Spinal cord (tissue), 10 donors: ENCODE results near the gene ZRANB3. TPM values are rescaled to one million over a fixed set of nuclear protein-coding genes. Genes with fewer than 3 reads are reported as not detected.

Source experiments
- DNase-seq, 6 donors: peaks; one replicate each; pipeline versions ENCODE4 v3.0.0 to v3.0.0-alpha.2; 2013 to 2015; ENCODE audit warnings: low spot score in 6 of 6, low read depth in 4 of 6
- H3K27ac ChIP-seq: one replicate; pipeline ENCODE4 v1.5.1; 2013; ENCODE audit warnings: low read depth, low read length, control low read depth
- H3K27me3 ChIP-seq: one replicate; pipeline ENCODE4 v1.6.1; 2013; ENCODE audit warnings: low read length; ENCODE audit not compliant: control insufficient read depth, insufficient read depth
- H3K36me3 ChIP-seq: one replicate; pipeline ENCODE4 v1.6.1; 2013; ENCODE audit warnings: low read length; ENCODE audit not compliant: control insufficient read depth, insufficient read depth
- H3K4me1 ChIP-seq: one replicate; pipeline ENCODE4 v1.6.1; 2013; ENCODE audit warnings: low read length; ENCODE audit not compliant: control insufficient read depth, insufficient read depth
- H3K4me3 ChIP-seq: one replicate; pipeline ENCODE4 v1.5.1; 2013; ENCODE audit warnings: low read depth, low read length, control low read depth
- H3K9me3 ChIP-seq: one replicate; pipeline ENCODE4 v1.6.1; 2013; ENCODE audit warnings: low read length; ENCODE audit not compliant: control insufficient read depth, insufficient read depth
- WGBS: methylation state at CpG from one replicate; pipeline ENCODE4 v1.1.5; 2013; ENCODE audit warnings: missing lambda C conversion rate; ENCODE audit not compliant: insufficient coverage; 5-methylcytosine and 5-hydroxymethylcytosine counted together
- polyA plus RNA-seq, 2 donors: library from polyadenylated mRNA; unstranded; fragments of 120-200 nt; gene quantifications; one replicate each; pipeline ENCODE4 v1.2.1, GENCODE V29; 2013; ENCODE audit not compliant: insufficient read length in 2 of 2
- total RNA-seq, 2 donors: library from RNA; depleted of rRNA in 1 of 2; stranded (reverse); fragments of 120-200 nt in 1 of 2; fragments of >200 nt in 1 of 2; gene quantifications; one replicate each; pipeline versions ENCODE4 v1.2.3 to v1.2.4, GENCODE V29; 2013 to 2014
- donor health status: healthy.

The ZRANB3 gene
- total and polyA plus RNA-seq, 4 donors, result 3.9 to 13.9 (median 7.6) TPM

GRCh38 chr2:135212757-135213156, 318.3 kb downstream of the ZRANB3 start:
- H3K9me3 ChIP-seq, result no peaks in the 10 kb centered on the region
- H3K27ac ChIP-seq, result no peak overlapping the region
- no peaks in the 10 kb centered on the region for H3K27me3 ChIP-seq
- no peak overlapping the region for H3K4me3 ChIP-seq
- H3K4me1 ChIP-seq, result no peaks in the 10 kb centered on the region
- 39% methylated on average over 2 of the region's 2 CpGs for WGBS
- no peaks in the 10 kb centered on the region for H3K36me3 ChIP-seq
- DNase-seq, result peak in 2 of 6 donors; percentile 14 to 49

GRCh38 chr2:135208016-135208415, 323.0 kb downstream of the ZRANB3 start:
- no peaks in the 10 kb centered on the region for H3K27me3 ChIP-seq
- no peaks in the 10 kb centered on the region for H3K36me3 ChIP-seq
- no peak overlapping the region for H3K4me3 ChIP-seq
- WGBS, result 54% methylated on average over 2 of the region's 2 CpGs
- no peak overlapping the region for H3K27ac ChIP-seq
- no peaks in the 10 kb centered on the region for H3K9me3 ChIP-seq
- no peaks in the 10 kb centered on the region for H3K4me1 ChIP-seq
- peak in 1 of 6 donors; percentile 67 for DNase-seq

- Histone ChIP-seq H3K9me3 (no peaks in the 10 kb centered on the region), H3K27ac (no peak overlapping the region)
- WGBS, result 100% methylated on average over 1 of the region's 3 CpGs
Measured at GRCh38 chr2:135203944-135204343, 327.1 kb downstream of the ZRANB3 start.

GRCh38 chr2:135202751-135203150, 328.3 kb downstream of the ZRANB3 start:
- H3K27me3 ChIP-seq, result no peaks in the 10 kb centered on the region
- H3K27ac ChIP-seq, result no peak overlapping the region
- H3K36me3 ChIP-seq, result no peaks in the 10 kb centered on the region
- no peaks in the 10 kb centered on the region for H3K4me1 ChIP-seq
- no peak for DNase-seq
- no peak overlapping the region for H3K4me3 ChIP-seq
- no peaks in the 10 kb centered on the region for H3K9me3 ChIP-seq

More at GRCh38 chr2:135203944-135204343, 327.1 kb downstream of the ZRANB3 start:
- Histone ChIP-seq H3K4me1 (no peaks in the 10 kb centered on the region), H3K4me3 (no peak overlapping the region), H3K27me3 (no peaks in the 10 kb centered on the region), H3K36me3 (no peaks in the 10 kb centered on the region)
- no peak for DNase-seq

GRCh38 chr2:135198481-135198880, 332.5 kb downstream of the ZRANB3 start:
- no peak overlapping the region for H3K27ac ChIP-seq
- WGBS, result 64% methylated on average over 3 of the region's 3 CpGs
- no peaks in the 10 kb centered on the region for H3K9me3 ChIP-seq
- no peaks in the 10 kb centered on the region for H3K36me3 ChIP-seq
- H3K4me3 ChIP-seq, result no peak overlapping the region
- H3K27me3 ChIP-seq, result no peaks in the 10 kb centered on the region
- DNase-seq, result no peak
- H3K4me1 ChIP-seq, result no peaks in the 10 kb centered on the region

- Histone ChIP-seq H3K9me3 (peaks cover 5% of the 10 kb centered on the region), H3K27me3 (no peaks in the 10 kb centered on the region), H3K4me3 (no peak overlapping the region), H3K36me3 (no peaks in the 10 kb centered on the region), H3K4me1 (no peaks in the 10 kb centered on the region), H3K27ac (no peak overlapping the region)
- no peak for DNase-seq
Measured at GRCh38 chr2:135190799-135191198, 340.2 kb downstream of the ZRANB3 start.

- no CpG with 5 or more reads among the region's 1 CpG for WGBS
- Histone ChIP-seq H3K27ac (no peak overlapping the region), H3K36me3 (no peaks in the 10 kb centered on the region), H3K4me1 (no peaks in the 10 kb centered on the region), H3K9me3 (peaks cover 5% of the 10 kb centered on the region), H3K4me3 (no peak overlapping the region), H3K27me3 (no peaks in the 10 kb centered on the region)
- DNase-seq, result no peak
Measured at GRCh38 chr2:135189148-135189547, 341.9 kb downstream of the ZRANB3 start.

- Histone ChIP-seq H3K9me3 (peaks cover 3% of the 10 kb centered on the region), H3K4me3 (no peak overlapping the region), H3K4me1 (peaks cover 1% of the 10 kb centered on the region), H3K27ac (no peak overlapping the region), H3K27me3 (no peaks in the 10 kb centered on the region), H3K36me3 (no peaks in the 10 kb centered on the region)
- peak in 1 of 6 donors; percentile 41 for DNase-seq
- 25% methylated on average over 1 of the region's 3 CpGs for WGBS
Measured at GRCh38 chr2:135187270-135187669, 343.7 kb downstream of the ZRANB3 start.

GRCh38 chr2:135186054-135186453, 345.0 kb downstream of the ZRANB3 start:
- peaks cover under 1% of the 10 kb centered on the region for H3K36me3 ChIP-seq
- H3K27ac ChIP-seq, result no peak overlapping the region
- H3K27me3 ChIP-seq, result no peaks in the 10 kb centered on the region
- no peak overlapping the region for H3K4me3 ChIP-seq
- WGBS, result 67% methylated on average over 3 of the region's 5 CpGs
- H3K9me3 ChIP-seq, result peaks cover 3% of the 10 kb centered on the region
- H3K4me1 ChIP-seq, result peaks cover 6% of the 10 kb centered on the region
- DNase-seq, result no peak

- peaks cover 6% of the 10 kb centered on the region for H3K4me1 ChIP-seq
- no CpG with 5 or more reads among the region's 1 CpG for WGBS
- H3K9me3 ChIP-seq, result no peaks in the 10 kb centered on the region
- H3K27ac ChIP-seq, result no peak overlapping the region
- H3K27me3 ChIP-seq, result no peaks in the 10 kb centered on the region
- no peak for DNase-seq
- H3K36me3 ChIP-seq, result peaks cover 3% of the 10 kb centered on the region
- H3K4me3 ChIP-seq, result no peak overlapping the region
Measured at GRCh38 chr2:135183822-135184221, 347.2 kb downstream of the ZRANB3 start.
